ENCODE measurements around the gene STK31.
"Not testable (repeated sequence)": the region's sequence is repeated elsewhere in the genome, so short reads cannot be mapped to it uniquely, and the experiment has no call there.

The STK31 gene

GRCh38 chr7:23696916-23697441 is 13.0 kb upstream of the STK31 start:
- Mint-ChIP-seq H3K36me3 (peaks cover 16% of the 10 kb centered on the region), H3K9me3 (no peaks in the 10 kb centered on the region), H3K4me3 (no peak overlapping the region), H3K27ac (no peak overlapping the region), H3K4me1 (peaks cover 2% of the 10 kb centered on the region), H3K27me3 (no peaks in the 10 kb centered on the region)
- ATAC-seq (ENCODE audit: low read depth) (peak; percentile 56), DNase-seq (ENCODE audit: low spot score in 2 of 2) (peak; percentile 32 to 51)

- DNase-seq (ENCODE audit: low spot score in 2 of 2) (no peak), ATAC-seq (ENCODE audit: low read depth) (no peak)
- Mint-ChIP-seq H3K4me1 (peaks cover 2% of the 10 kb centered on the region), H3K27me3 (no peaks in the 10 kb centered on the region), H3K4me3 (no peak overlapping the region), H3K9me3 (no peaks in the 10 kb centered on the region), H3K27ac (no peak overlapping the region), H3K36me3 (peaks cover 18% of the 10 kb centered on the region)
Measured at GRCh38 chr7:23698822-23699221, 11.2 kb upstream of the STK31 start.

GRCh38 chr7:23700046-23700445 is 10.0 kb upstream of the STK31 start:
- Mint-ChIP-seq H3K27ac (no peak overlapping the region), H3K36me3 (peaks cover 24% of the 10 kb centered on the region), H3K4me1 (peaks cover 2% of the 10 kb centered on the region), H3K27me3 (no peaks in the 10 kb centered on the region), H3K9me3 (no peaks in the 10 kb centered on the region), H3K4me3 (no peak overlapping the region)
- no peak for ATAC-seq (ENCODE audit: low read depth)
- no peak for DNase-seq (ENCODE audit: low spot score in 2 of 2)

- DNase-seq (ENCODE audit: low spot score in 2 of 2), result no peak
- H3K4me1 Mint-ChIP-seq, result no peaks in the 10 kb centered on the region
- ATAC-seq (ENCODE audit: low read depth), result no peak
- H3K36me3 Mint-ChIP-seq, result peaks cover 20% of the 10 kb centered on the region
- H3K4me3 Mint-ChIP-seq, result no peak overlapping the region
- no peak overlapping the region for H3K27ac Mint-ChIP-seq
- H3K9me3 Mint-ChIP-seq, result peaks cover 4% of the 10 kb centered on the region
- H3K27me3 Mint-ChIP-seq, result no peaks in the 10 kb centered on the region
Measured at GRCh38 chr7:23709081-23709750, 803 bp upstream of the STK31 start.

GRCh38 chr7:23712368-23713284 is 2.6 kb downstream of the STK31 start:
- ATAC-seq (ENCODE audit: low read depth), result peak; percentile 50

GRCh38 chr7:23713285-23714149 is 3.5 kb downstream of the STK31 start:
- no peaks in the 10 kb centered on the region for H3K4me1 Mint-ChIP-seq
- no peaks in the 10 kb centered on the region for H3K9me3 Mint-ChIP-seq
- DNase-seq (ENCODE audit: low spot score in 2 of 2) (no peak), ATAC-seq (ENCODE audit: low read depth) (no peak)
- no peak overlapping the region for H3K27ac Mint-ChIP-seq
- H3K27me3 Mint-ChIP-seq, result no peaks in the 10 kb centered on the region
- H3K36me3 Mint-ChIP-seq, result no peaks in the 10 kb centered on the region
- no peak overlapping the region for H3K4me3 Mint-ChIP-seq

More at GRCh38 chr7:23712368-23713284, 2.6 kb downstream of the STK31 start:
- Mint-ChIP-seq H3K27me3 (no peaks in the 10 kb centered on the region), H3K36me3 (no peaks in the 10 kb centered on the region), H3K4me3 (no peak overlapping the region), H3K9me3 (no peaks in the 10 kb centered on the region), H3K4me1 (no peaks in the 10 kb centered on the region), H3K27ac (no peak overlapping the region)
- peak in 1 of 2 donors; percentile 25 for DNase-seq (ENCODE audit: low spot score in 2 of 2)

GRCh38 chr7:23714150-23714464 is 4.1 kb downstream of the STK31 start:
- Mint-ChIP-seq H3K36me3 (no peaks in the 10 kb centered on the region), H3K4me3 (no peak overlapping the region), H3K9me3 (no peaks in the 10 kb centered on the region), H3K27ac (no peak overlapping the region), H3K4me1 (no peaks in the 10 kb centered on the region), H3K27me3 (no peaks in the 10 kb centered on the region)
- ATAC-seq (ENCODE audit: low read depth), result no peak
- no peak for DNase-seq (ENCODE audit: low spot score in 2 of 2)

GRCh38 chr7:23714579-23714978 is 4.6 kb downstream of the STK31 start:
- H3K36me3 Mint-ChIP-seq, result no peaks in the 10 kb centered on the region
- no peak overlapping the region for H3K27ac Mint-ChIP-seq
- H3K4me1 Mint-ChIP-seq, result no peaks in the 10 kb centered on the region

GRCh38 chr7:23715099-23715498 is 5.1 kb downstream of the STK31 start:
- no peak overlapping the region for H3K27ac Mint-ChIP-seq
- H3K27me3 Mint-ChIP-seq, result no peaks in the 10 kb centered on the region
- DNase-seq (ENCODE audit: low spot score in 2 of 2), result no peak
- H3K9me3 Mint-ChIP-seq, result no peaks in the 10 kb centered on the region
- no peaks in the 10 kb centered on the region for H3K4me1 Mint-ChIP-seq
- ATAC-seq (ENCODE audit: low read depth), result no peak
- H3K36me3 Mint-ChIP-seq, result no peaks in the 10 kb centered on the region
- no peak overlapping the region for H3K4me3 Mint-ChIP-seq

More at GRCh38 chr7:23714579-23714978, 4.6 kb downstream of the STK31 start:
- H3K27me3 Mint-ChIP-seq, result no peaks in the 10 kb centered on the region
- DNase-seq (ENCODE audit: low spot score in 2 of 2), result no peak
- no peak for ATAC-seq (ENCODE audit: low read depth)
- no peaks in the 10 kb centered on the region for H3K9me3 Mint-ChIP-seq
- no peak overlapping the region for H3K4me3 Mint-ChIP-seq

GRCh38 chr7:23717788-23718187 is 7.8 kb downstream of the STK31 start:
- ATAC-seq (ENCODE audit: low read depth), result no peak

GRCh38 chr7:23721456-23721855 is 11.4 kb downstream of the STK31 start:
- ATAC-seq (ENCODE audit: low read depth) (no peak), DNase-seq (ENCODE audit: low spot score in 2 of 2) (no peak)
- Mint-ChIP-seq H3K4me1 (no peaks in the 10 kb centered on the region), H3K27ac (no peak overlapping the region), H3K9me3 (no peaks in the 10 kb centered on the region), H3K4me3 (no peak overlapping the region), H3K36me3 (no peaks in the 10 kb centered on the region), H3K27me3 (no peaks in the 10 kb centered on the region)

More at GRCh38 chr7:23717788-23718187, 7.8 kb downstream of the STK31 start:
- Mint-ChIP-seq H3K9me3 (no peaks in the 10 kb centered on the region), H3K4me1 (no peaks in the 10 kb centered on the region), H3K36me3 (no peaks in the 10 kb centered on the region), H3K27ac (no peak overlapping the region), H3K27me3 (no peaks in the 10 kb centered on the region), H3K4me3 (no peak overlapping the region)
- DNase-seq (ENCODE audit: low spot score in 2 of 2), result no peak

- not testable (repeated sequence) for DNase-seq (ENCODE audit: low spot score in 2 of 2); H3K4me1 Mint-ChIP-seq; H3K4me3 Mint-ChIP-seq; H3K36me3 Mint-ChIP-seq; ATAC-seq (ENCODE audit: low read depth); H3K27ac Mint-ChIP-seq; H3K27me3 Mint-ChIP-seq; H3K9me3 Mint-ChIP-seq
Measured at GRCh38 chr7:23722587-23723216, 12.7 kb downstream of the STK31 start.

GRCh38 chr7:23724113-23724512 is 14.1 kb downstream of the STK31 start:
- H3K4me3 Mint-ChIP-seq; ATAC-seq (ENCODE audit: low read depth); H3K4me1 Mint-ChIP-seq; H3K9me3 Mint-ChIP-seq; DNase-seq (ENCODE audit: low spot score in 2 of 2); H3K27ac Mint-ChIP-seq; H3K27me3 Mint-ChIP-seq; H3K36me3 Mint-ChIP-seq: not testable (repeated sequence)

Measured in memory B cell (primary cell).